Hepatocyte (in vitro differentiated cells): Measurements from ENCODE around the gene VSIR. TPM values are rescaled to one million over a fixed set of nuclear protein-coding genes. Genes with fewer than 3 reads are reported as not detected.

Source experiments
- DNase-seq: peaks from one replicate; pipeline ENCODE4 v3.0.0-alpha.2; 2016; ENCODE audit warnings: low spot score
- H2AFZ ChIP-seq: fragments of 200-600 bp; sonication (generic); 2 replicates; pipeline ENCODE4 v1.6.0; 2016; ENCODE audit warnings: antibody characterized with exemption, mild to moderate bottlenecking
- H3K27ac ChIP-seq: fragments of 200-600 bp; sonication (generic); 2 replicates; pipeline ENCODE4 v1.5.1; 2016; ENCODE audit warnings: mild to moderate bottlenecking
- H3K27me3 ChIP-seq: fragments of 200-600 bp; sonication (generic); 2 replicates; pipeline ENCODE4 v1.6.1; 2016
- H3K36me3 ChIP-seq: fragments of 200-600 bp; sonication (generic); replicated peaks from 2 replicates; pipeline ENCODE4 v1.5.1; 2016; ENCODE audit warnings: low read depth; ENCODE audit not compliant: insufficient read depth
- H3K4me1 ChIP-seq: fragments of 200-600 bp; sonication (generic); 2 replicates; pipeline ENCODE4 v1.5.1; 2016; ENCODE audit warnings: mild to moderate bottlenecking, moderate library complexity; ENCODE audit not compliant: insufficient read depth
- H3K4me2 ChIP-seq: fragments of 200-600 bp; sonication (generic); 2 replicates; pipeline ENCODE4 v1.6.0; 2016
- H3K4me3 ChIP-seq: fragments of 200-600 bp; sonication (generic); 2 replicates; pipeline ENCODE4 v1.5.1; 2016; ENCODE audit warnings: mild to moderate bottlenecking
- H3K79me2 ChIP-seq: fragments of 200-600 bp; sonication (generic); 2 replicates; pipeline ENCODE4 v1.6.0; 2017; ENCODE audit warnings: mild to moderate bottlenecking
- H3K9me2 ChIP-seq: fragments of 200-600 bp; sonication (generic); replicated peaks from 2 replicates; pipeline ENCODE4 v1.6.0; 2017; ENCODE audit warnings: mild to moderate bottlenecking; ENCODE audit not compliant: insufficient read depth
- H3K9me3 ChIP-seq: fragments of 200-600 bp; sonication (generic); 2 replicates; pipeline ENCODE4 v1.5.1; 2016; ENCODE audit warnings: low read depth, mild to moderate bottlenecking
- H4K20me1 ChIP-seq: fragments of 200-600 bp; sonication (generic); 2 replicates; pipeline ENCODE4 v1.6.0; 2016; ENCODE audit warnings: mild to moderate bottlenecking; ENCODE audit not compliant: insufficient read depth, poor library complexity, severe bottlenecking
- EZH2 ChIP-seq: fragments of 200-600 bp; sonication (generic); IDR thresholded peaks from 2 replicates; pipeline ENCODE4 v1.6.1; 2016; ENCODE audit warnings: antibody characterized with exemption, mild to moderate bottlenecking, borderline replicate concordance
- EZH2phosphoT487 ChIP-seq: fragments of 200-600 bp; sonication (generic); IDR thresholded peaks from one replicate; pipeline ENCODE4 v1.6.1; 2018; ENCODE audit warnings: antibody characterized with exemption, mild to moderate bottlenecking, low read depth, moderate library complexity; ENCODE audit not compliant: unreplicated experiment, severe bottlenecking
- WGBS: methylation state at CpG from one replicate; pipeline ENCODE4 v1.1.6; 2016; ENCODE audit warnings: low lambda C conversion rate; ENCODE audit errors: missing lambda C conversion rate; 5-methylcytosine and 5-hydroxymethylcytosine counted together
- polyA plus RNA-seq: library from polyadenylated mRNA; unstranded; fragments of >200 nt; fragmentation: Nextera tagmentation; extraction: Ambion mirVana; gene quantifications from 2 replicates; pipeline ENCODE4 v1.2.1, GENCODE V29; 2016
- total RNA-seq: library from RNA; depleted of rRNA; stranded (reverse); fragments of >200 nt; gene quantifications from 2 replicates; pipeline ENCODE4 v1.2.3, GENCODE V29; 2014
- TF ChIP-seq, protein P1 (sequence below): fragments of 200-600 bp; sonication (generic); IDR thresholded peaks from 2 replicates; pipeline ENCODE4 v1.5.1; 2016; ENCODE audit warnings: antibody characterized with exemption, mild to moderate bottlenecking; ENCODE audit not compliant: poor library complexity

The VSIR gene
- total and polyA plus RNA-seq, 2 experiments from 2014 or later, result 13.6 to 45.5 TPM

DNA sequence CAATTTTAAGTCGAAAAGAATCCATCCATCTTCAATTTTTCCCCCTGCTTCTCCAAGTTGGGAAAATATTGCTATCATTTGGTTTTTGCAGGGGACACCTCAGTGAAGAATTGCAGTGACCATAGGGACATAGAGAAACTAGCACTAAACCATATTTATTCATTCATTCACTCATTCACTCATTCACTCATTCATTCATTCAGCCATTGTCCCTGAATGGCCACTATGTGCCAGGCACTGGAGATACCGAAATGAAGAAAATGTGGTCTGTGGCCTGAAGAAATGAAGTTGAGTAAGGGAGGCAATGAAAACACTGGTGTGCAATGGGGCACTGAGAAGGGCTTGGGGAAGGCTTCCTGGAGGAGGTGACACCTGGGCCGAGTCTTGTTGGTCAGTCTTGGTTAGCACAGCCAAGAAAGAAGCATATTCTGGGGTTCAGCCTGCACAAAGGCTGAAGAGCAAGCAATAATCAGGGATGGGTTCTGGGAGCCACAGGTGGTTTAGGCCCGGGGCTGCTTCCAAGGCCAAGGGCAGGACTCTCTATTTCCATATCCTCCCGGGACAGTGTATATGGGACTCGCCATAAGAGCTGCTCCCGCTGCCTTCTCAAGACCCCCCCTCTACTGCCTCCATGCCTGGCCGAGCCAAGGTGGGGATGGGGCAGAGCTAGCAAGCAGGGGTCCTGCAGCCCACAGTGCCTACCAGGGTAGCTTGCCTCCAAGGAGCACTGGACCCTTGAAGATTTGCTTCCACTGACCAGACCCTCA is 28.2 kb downstream of the VSIR start:
- no peak overlapping the region for H3K4me3 ChIP-seq
- H3K4me2 ChIP-seq, result no peak overlapping the region
- no peaks in the 10 kb centered on the region for H3K27me3 ChIP-seq
- 97% methylated on average over 7 of the region's 8 CpGs for WGBS
- no peaks in the 10 kb centered on the region for H3K79me2 ChIP-seq
- no peak overlapping the region for H3K27ac ChIP-seq
- H2AFZ ChIP-seq, result no peak overlapping the region
- H3K36me3 ChIP-seq, result no peaks in the 10 kb centered on the region
- no peaks in the 10 kb centered on the region for H4K20me1 ChIP-seq
- no peaks in the 10 kb centered on the region for H3K9me3 ChIP-seq
- H3K9me2 ChIP-seq, result no peaks in the 10 kb centered on the region
- no peak for DNase-seq
- H3K4me1 ChIP-seq, result peaks cover 22% of the 10 kb centered on the region
- no peak for TF ChIP-seq EZH2
- no peak for TF ChIP-seq EZH2phosphoT487
- TF ChIP-seq, protein P1, sequence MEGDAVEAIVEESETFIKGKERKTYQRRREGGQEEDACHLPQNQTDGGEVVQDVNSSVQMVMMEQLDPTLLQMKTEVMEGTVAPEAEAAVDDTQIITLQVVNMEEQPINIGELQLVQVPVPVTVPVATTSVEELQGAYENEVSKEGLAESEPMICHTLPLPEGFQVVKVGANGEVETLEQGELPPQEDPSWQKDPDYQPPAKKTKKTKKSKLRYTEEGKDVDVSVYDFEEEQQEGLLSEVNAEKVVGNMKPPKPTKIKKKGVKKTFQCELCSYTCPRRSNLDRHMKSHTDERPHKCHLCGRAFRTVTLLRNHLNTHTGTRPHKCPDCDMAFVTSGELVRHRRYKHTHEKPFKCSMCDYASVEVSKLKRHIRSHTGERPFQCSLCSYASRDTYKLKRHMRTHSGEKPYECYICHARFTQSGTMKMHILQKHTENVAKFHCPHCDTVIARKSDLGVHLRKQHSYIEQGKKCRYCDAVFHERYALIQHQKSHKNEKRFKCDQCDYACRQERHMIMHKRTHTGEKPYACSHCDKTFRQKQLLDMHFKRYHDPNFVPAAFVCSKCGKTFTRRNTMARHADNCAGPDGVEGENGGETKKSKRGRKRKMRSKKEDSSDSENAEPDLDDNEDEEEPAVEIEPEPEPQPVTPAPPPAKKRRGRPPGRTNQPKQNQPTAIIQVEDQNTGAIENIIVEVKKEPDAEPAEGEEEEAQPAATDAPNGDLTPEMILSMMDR, result no peak

DNA sequence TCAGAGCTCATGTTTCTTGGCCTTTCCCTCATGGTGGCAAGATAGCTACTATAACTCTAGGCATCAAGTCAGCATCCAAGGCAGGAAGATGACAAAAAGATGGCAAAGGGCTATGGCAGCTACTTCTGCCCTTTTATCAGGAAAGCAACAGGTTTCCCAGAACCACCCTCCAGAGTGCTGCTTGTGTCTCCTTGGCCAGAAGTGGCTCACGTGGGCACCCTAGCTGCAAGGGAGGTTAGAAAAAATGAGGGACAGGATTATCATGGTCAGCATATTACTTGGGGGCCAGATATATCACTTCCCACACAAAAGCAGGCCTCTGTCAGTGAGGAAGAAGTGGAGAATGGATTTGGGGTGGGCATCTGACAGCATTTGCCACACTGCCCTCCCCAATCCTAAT is 29.5 kb downstream of the VSIR start:
- Histone ChIP-seq H3K79me2 (no peaks in the 10 kb centered on the region), H3K4me2 (no peak overlapping the region), H3K9me3 (no peaks in the 10 kb centered on the region), H3K36me3 (no peaks in the 10 kb centered on the region), H3K27ac (no peak overlapping the region), H4K20me1 (no peaks in the 10 kb centered on the region), H2AFZ (no peak overlapping the region), H3K9me2 (no peaks in the 10 kb centered on the region), H3K4me1 (peaks cover 22% of the 10 kb centered on the region), H3K4me3 (no peak overlapping the region), H3K27me3 (no peaks in the 10 kb centered on the region)
- no peak for DNase-seq
- 82% methylated on average over 1 of the region's 1 CpG for WGBS
- TF ChIP-seq EZH2phosphoT487 (no peak), EZH2 (no peak)
- TF ChIP-seq, protein P1, result no peak

DNA sequence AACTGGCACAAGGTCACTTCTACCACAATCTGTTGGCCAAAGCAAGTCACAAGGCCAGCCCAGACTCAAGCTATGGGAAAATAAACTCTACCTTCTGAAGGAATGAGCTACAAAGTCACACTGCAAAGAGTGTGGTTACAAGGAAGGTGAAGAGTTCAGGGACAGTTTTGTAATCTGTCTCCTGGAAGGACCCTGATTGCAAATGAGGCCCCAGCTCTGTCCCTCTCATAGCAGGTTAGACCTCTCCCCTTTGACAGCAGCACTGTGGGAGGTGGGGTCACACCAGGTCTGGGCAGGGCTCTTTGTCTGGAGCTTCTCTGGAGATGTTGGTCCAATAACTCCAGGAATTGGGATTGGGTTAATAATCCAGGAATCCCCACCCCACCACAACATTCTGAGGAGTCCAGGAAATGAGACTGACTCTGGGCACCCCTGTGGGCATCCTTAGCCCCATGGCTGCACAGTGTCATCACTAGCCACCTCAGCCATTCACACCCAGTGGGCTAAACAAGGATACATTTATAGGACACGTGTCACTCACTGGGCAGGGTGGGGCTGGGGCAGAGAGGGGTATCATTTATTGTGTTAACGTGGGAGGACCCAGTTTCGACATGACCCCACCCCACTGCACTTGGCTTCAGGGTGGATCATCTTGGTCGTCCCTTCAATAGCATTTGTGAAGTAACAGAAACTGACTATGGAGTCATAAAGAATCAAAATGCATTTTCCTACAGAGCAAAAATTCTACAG is 30.1 kb downstream of the VSIR start:
- no peak for DNase-seq
- no peaks in the 10 kb centered on the region for H3K9me2 ChIP-seq

More for the DNA sequence above, 30.1 kb downstream of the VSIR start:
- Histone ChIP-seq H3K27ac (no peak overlapping the region), H3K4me2 (no peak overlapping the region), H3K27me3 (no peaks in the 10 kb centered on the region), H4K20me1 (no peaks in the 10 kb centered on the region), H3K4me3 (no peak overlapping the region), H3K79me2 (no peaks in the 10 kb centered on the region), H2AFZ (no peak overlapping the region), H3K9me3 (no peaks in the 10 kb centered on the region), H3K36me3 (no peaks in the 10 kb centered on the region), H3K4me1 (peaks cover 22% of the 10 kb centered on the region)
- TF ChIP-seq, protein P1, result no peak
- no peak for TF ChIP-seq EZH2phosphoT487
- no peak for TF ChIP-seq EZH2
- 90% methylated on average over 4 of the region's 4 CpGs for WGBS
